Astrocyte of the spinal cord (primary cell): ENCODE results near the gene PGAM5.

Experiments
- DNase-seq: peaks from one replicate; pipeline ENCODE4 v3.0.0; 2011; ENCODE audit warnings: low read depth, low spot score
- H3K4me3 ChIP-seq: 2 replicates; pipeline ENCODE4 v1.5.1; 2011; ENCODE audit warnings: low read depth, mild to moderate bottlenecking, low read length, moderate library complexity
- CTCF ChIP-seq: IDR thresholded peaks from 2 replicates; pipeline ENCODE4 v1.5.1; 2012; ENCODE audit warnings: low read depth, mild to moderate bottlenecking, low read length, inconsistent platforms
- in situ Hi-C: cut with HindIII; loops from 2 replicates; pipeline ENCODE4 v1.10.0; 2017; ENCODE audit warnings: low sequenced_read_pairs

PGAM5 gene

GRCh38 chr12:132735496-132735895 lies 24.9 kb downstream of the PGAM5 start:
- no peak overlapping the region for H3K4me3 ChIP-seq
- in situ Hi-C loops: no loop called here
- TF ChIP-seq CTCF: no peak
- no peak for DNase-seq

- H3K4me3 ChIP-seq: no peak overlapping the region
- in situ Hi-C loops: no loop called here
- DNase-seq: no peak
- no peak for TF ChIP-seq CTCF
Observed at GRCh38 chr12:132736378-132736777, 25.7 kb downstream of the PGAM5 start.

- TF ChIP-seq CTCF: no peak
- no peak for DNase-seq
- in situ Hi-C loops: no loop called here
- no peak overlapping the region for H3K4me3 ChIP-seq
Observed at GRCh38 chr12:132736913-132737312, 26.3 kb downstream of the PGAM5 start.

- TF ChIP-seq CTCF: no peak
- in situ Hi-C loops: no loop called here
Observed at GRCh38 chr12:132739600-132740312, 29.1 kb downstream of the PGAM5 start.

GRCh38 chr12:132740313-132740646 lies 29.6 kb downstream of the PGAM5 start:
- in situ Hi-C loops: no loop called here
- no peak for TF ChIP-seq CTCF
- H3K4me3 ChIP-seq: no peak overlapping the region
- no peak for DNase-seq

More at GRCh38 chr12:132739600-132740312, 29.1 kb downstream of the PGAM5 start:
- DNase-seq: no peak
- no peak overlapping the region for H3K4me3 ChIP-seq

- in situ Hi-C loops: no loop called here
- TF ChIP-seq CTCF: no peak
Observed at GRCh38 chr12:132740652-132741051, 30.0 kb downstream of the PGAM5 start.

More at GRCh38 chr12:132740652-132741051, 30.0 kb downstream of the PGAM5 start:
- H3K4me3 ChIP-seq: no peak overlapping the region
- DNase-seq: no peak
